Keratinocyte (primary cell): ENCODE data around the gene ABLIM2.

Source experiments
- CTCF ChIP-seq, 3 experiments: IDR thresholded peaks in 1 of 3; conservative IDR thresholded peaks in 1 of 3; optimal IDR thresholded peaks in 1 of 3; 2 replicates in 2 of 3; 3 replicates in 1 of 3; pipeline versions ENCODE3 to v1.5.1; 2011; ENCODE audit warnings: low read length in 3 of 3, mild to moderate bottlenecking in 3 of 3, moderate library complexity in 2 of 3, control low read depth in 1 of 3, inconsistent platforms in 1 of 3; ENCODE audit not compliant: insufficient read depth in 2 of 3; ENCODE audit errors: extremely low read depth in 1 of 3
- EZH2 ChIP-seq: IDR thresholded peaks from one replicate; pipeline ENCODE4 v1.6.1; 2012; ENCODE audit warnings: inconsistent platforms, mild to moderate bottlenecking, low read length, moderate library complexity

DNA sequence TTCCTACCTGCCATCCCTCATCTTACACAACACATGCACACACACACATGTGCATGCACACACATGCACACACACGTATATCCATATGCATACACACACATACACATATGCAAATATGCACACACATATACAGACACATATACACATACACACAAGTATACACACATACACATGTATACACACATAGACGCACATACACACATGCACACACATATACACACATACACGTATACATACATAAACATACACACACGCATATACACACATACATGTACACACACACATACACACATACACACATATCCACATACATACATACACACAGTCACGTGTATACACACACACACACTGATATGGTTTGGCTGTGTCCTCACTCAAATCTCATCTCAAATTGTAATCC, 182.0 kb downstream of the ABLIM2 start:
- TF ChIP-seq CTCF (optimal IDR thresholded peaks at IDR 0.05 in 1 of 3, IDR thresholded peaks at IDR 0.05 in 1 of 3, conservative IDR thresholded peaks at IDR 0.05 in 1 of 3; ENCODE audit: extremely low read depth in 1 of 3, insufficient read depth in 2 of 3, low read length in 3 of 3) (no peak), EZH2 (no peak)
